Stimulated activated CD4-positive, alpha-beta T cell treated with anti-CD3 and anti-CD28 coated beads, Interleukin-4, amount 100 ng/mL, for 4 hours (primary cell): Measurements from ENCODE around the gene FILIP1L.
"Not testable (repeated sequence)": the region's sequence is repeated elsewhere in the genome, so short reads cannot be mapped to it uniquely, and the experiment has no call there.

Experiments used
- DNase-seq, 2 experiments: peaks; one replicate each; pipeline ENCODE4 v3.0.0-alpha.2; 2020

FILIP1L gene

DNA sequence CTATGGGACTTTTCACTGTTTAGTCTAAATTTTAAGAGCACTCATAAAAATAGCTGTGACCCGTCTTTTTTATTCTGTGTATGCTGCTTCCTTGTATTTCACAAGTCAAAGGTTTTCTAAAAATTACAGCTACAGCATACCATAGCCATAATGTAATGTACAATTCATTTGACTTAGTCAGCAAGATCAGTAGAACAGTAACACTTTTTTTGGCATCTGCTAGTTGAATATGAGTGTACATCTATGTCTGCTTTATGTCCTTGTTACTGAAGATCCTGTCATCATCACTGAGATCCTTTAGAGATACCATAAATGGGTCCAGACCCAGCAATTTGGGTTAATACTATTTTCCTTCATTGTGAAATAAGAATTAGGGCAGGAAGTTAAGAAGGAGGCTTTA is 254.5 kb downstream of the FILIP1L start:
- DNase-seq: no peak

GRCh38 chr3:99858469-99858868 is 255.8 kb downstream of the FILIP1L start:
- DNase-seq: no peak

DNA sequence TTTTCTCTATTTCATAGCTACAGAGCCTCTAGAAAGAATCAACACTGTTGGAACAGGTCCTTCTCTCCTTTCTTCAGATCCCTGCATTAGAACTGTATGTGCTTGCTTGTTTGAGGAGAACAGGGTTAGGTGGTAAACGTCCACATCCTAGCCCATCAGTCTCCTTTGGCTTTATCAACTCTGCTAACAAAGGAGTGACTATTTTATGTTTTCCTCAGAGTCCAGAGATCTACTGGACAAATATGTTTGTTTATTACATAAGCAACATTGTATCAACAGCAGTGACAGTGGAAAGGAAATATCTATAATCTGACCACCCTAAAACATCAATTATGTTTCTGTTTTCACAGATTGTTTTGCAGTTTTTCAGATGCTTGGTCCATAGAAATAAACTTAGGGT is 257.0 kb downstream of the FILIP1L start:
- no peak for DNase-seq

DNA sequence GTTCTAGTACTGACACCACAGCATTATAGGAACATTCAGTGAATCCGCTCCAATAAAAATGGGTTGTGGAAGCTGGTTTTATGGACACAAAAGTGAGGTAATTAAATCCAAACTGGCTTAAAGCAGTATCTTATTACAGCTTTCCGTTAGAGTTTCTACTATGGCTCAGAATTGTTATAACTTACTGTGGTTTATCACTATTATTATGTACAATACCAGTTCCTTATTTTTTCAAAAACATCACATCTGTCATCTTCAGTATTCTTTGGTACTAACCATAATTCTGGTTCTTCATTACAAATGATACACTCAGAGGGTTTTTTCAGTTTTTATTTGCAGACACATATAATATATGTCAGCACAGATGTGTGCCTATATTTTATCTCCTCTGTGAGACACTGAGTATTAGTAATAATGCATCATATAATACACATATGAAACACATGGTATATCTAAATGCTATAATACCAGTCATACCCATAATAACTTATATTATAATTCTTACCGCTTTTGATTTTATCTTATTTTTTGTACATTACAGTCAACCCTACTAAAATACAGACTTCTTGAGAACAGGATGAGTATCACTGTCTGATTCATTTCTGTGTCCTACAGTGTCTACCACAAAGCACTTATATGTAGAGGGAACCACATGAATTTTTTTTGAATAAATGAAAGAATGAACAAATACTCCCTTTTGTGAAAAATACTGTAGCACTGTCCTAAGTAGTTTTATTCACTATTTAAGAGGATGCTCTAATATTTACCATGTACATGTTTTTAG is 257.7 kb downstream of the FILIP1L start:
- no peak for DNase-seq

GRCh38 chr3:99855900-99856299 is 258.4 kb downstream of the FILIP1L start:
- no peak for DNase-seq

- no peak for DNase-seq
Measured at GRCh38 chr3:99854756-99855298, 259.5 kb downstream of the FILIP1L start.

- no peak for DNase-seq
Measured at GRCh38 chr3:99852851-99853250, 261.4 kb downstream of the FILIP1L start.

- no peak for DNase-seq
Measured at GRCh38 chr3:99851955-99852354, 262.3 kb downstream of the FILIP1L start.

DNA sequence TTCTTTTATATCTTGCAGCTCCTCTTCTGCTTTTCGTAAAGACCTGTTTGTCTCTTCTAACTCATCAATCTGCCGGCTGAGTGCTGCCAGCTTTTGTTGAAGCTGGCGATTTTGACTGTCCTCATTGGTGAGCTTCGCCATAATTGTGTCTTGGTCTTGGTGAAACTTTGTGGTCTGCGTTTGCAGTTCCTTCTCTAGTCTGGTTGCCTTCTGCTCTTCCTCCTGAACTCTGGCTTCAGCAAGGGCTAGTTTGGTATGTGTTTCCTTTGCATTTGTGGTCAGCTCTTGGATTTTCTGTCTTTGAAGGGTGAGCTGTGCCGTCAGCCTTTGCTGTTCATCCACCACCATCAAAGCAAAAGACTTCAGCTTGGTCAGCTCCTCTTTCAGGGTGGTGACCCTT is 263.7 kb downstream of the FILIP1L start:
- DNase-seq: no peak

GRCh38 chr3:99848433-99848832 is 265.9 kb downstream of the FILIP1L start:
- DNase-seq: no peak

DNA sequence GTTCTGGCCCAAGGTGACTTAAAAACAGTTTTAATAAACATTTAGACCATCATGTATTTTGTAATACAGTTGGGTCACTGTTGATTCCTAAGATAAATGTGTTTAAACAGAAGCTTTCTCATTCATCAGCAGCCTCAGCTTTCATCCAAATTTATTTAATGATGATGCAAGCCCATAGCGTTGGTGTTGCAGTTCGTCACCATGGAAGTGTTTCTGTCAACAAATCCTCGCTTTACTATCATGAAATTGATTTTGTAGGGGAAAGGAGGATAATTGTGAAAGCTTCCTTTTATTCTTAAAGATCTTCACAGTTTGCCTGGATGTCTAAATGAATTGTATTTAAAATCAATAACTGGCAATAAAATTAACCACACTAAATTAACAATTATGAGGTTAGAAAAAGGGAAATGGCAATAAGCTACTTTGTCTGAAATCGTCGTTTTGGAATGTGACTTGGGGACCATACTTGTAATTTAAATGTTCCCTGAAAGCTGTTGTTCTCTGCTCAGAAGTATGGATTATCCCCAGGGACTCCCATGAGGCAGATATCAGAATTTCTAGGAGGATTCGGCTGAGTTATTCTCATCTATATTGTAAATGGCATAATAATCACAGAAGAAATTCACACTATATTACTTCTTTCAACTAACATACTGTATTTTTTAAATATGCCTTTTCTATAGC is 267.7 kb downstream of the FILIP1L start:
- DNase-seq: no peak

DNA sequence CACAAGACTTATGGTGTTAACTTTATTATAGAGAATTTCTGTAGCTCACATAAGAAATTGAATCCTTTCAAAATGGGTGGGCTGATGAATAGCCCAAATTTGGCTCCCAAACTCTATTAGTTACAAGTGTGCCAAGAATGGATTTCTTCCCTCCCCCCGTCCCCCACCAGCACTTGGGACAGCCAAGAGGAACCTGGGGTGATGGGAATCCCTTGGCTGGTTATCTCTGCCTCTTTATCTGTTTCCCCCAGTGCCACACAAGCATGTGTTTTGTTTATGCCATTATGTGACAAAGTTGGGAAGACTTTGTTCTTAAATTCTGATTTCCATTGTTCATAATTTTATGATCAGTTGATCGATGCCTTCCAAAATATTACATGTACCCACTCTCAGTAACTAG is 268.3 kb downstream of the FILIP1L start:
- DNase-seq: no peak

DNA sequence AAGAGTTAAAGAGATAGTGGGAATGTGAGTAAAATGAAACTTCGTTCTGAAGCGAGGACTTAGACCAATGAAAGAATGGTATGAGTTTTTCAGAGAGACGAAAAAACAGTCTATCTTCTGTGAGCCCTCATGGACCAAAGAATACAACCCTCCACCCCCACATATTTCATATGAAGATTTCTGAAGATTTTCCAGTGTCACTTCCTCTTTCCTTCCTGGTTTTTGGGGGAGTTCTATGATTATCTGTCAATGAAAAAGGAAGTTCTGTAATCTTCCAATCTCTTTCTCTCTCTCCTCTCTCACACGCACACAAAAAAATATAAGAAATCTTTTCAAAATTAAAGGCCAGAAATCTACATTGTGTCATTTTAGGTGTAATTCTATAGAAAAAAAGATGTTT is 269.0 kb downstream of the FILIP1L start:
- no peak for DNase-seq

GRCh38 chr3:99843590-99844258 is 270.6 kb downstream of the FILIP1L start:
- DNase-seq: no peak

- no peak for DNase-seq
Measured at GRCh38 chr3:99842826-99843589, 271.3 kb downstream of the FILIP1L start.

DNA sequence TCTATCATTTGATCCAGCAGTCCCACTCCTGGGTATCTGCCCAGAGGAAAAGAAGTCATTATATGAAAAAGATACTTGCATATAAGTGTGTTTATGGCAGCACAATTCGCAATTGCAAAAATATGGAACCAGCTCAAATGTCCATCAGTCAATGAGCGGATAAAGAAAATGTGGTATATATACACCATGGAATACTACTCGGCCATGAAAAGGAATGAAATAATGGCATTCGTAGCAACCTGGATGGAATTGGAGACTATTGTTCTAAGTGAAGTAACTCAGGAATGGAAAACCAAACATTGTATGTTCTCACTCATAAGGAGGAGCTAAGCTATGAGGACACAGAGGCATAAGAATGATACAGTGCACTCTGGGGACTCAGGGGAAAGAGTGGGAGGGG is 272.4 kb downstream of the FILIP1L start:
- not testable (repeated sequence) for DNase-seq

DNA sequence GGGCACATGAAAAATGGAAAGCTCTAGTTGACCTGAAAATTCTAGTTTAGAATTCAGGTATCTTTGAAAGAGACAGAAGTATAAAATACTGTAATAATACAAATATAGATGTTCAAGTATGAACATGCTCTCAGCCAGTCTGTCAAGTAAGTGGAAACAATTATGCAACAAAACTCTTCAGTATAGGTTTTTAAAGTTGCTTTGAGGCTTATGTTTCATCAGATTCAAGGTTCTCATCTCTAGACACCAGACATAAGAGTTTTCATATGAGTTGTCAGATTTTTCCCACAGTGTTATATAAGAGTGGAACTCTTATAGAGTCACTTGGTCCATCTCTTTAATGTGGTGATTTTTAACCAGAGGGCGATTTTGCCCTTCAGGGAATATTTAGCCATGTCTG is 274.7 kb downstream of the FILIP1L start:
- DNase-seq: no peak

GRCh38 chr3:99838755-99839154 is 275.5 kb downstream of the FILIP1L start:
- DNase-seq: no peak

- no peak for DNase-seq
Measured at GRCh38 chr3:99837715-99838114, 276.6 kb downstream of the FILIP1L start.

GRCh38 chr3:99836681-99837080 is 277.6 kb downstream of the FILIP1L start:
- DNase-seq: no peak

DNA sequence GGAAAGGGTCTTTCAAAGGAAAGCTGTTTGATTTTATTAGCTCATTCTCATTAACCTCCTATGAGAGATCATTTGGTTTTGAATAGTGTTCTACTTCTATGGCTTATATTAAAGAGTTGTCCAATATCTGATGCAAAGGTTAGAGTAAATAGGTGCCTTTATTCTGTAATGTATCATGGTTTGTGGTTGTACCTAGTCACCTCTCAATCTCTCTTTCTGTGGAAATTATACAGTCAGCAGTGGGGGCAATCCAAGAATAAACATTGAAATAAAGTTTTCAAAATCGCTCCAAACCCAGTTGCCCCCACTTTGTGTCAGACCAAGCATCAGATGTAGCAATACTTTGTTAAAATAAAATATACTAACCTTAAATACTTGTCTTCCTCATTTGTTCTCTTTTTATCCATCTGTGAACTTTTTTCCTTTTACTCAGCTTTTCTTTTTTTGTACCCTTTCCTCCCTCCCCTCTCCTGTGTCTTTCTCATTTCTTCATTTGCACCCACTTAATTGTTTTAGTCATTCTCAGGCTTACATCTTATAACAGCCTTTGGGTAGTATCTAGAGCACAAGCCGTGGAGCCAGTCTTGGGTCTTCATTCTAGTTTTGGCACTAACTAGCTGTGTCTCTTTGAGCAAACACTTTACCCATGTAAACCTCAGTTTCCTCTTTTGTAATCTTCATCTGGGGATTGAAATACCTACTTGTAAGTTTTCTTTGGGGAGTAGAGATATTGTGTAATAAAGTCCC is 279.9 kb downstream of the FILIP1L start:
- DNase-seq: no peak

DNA sequence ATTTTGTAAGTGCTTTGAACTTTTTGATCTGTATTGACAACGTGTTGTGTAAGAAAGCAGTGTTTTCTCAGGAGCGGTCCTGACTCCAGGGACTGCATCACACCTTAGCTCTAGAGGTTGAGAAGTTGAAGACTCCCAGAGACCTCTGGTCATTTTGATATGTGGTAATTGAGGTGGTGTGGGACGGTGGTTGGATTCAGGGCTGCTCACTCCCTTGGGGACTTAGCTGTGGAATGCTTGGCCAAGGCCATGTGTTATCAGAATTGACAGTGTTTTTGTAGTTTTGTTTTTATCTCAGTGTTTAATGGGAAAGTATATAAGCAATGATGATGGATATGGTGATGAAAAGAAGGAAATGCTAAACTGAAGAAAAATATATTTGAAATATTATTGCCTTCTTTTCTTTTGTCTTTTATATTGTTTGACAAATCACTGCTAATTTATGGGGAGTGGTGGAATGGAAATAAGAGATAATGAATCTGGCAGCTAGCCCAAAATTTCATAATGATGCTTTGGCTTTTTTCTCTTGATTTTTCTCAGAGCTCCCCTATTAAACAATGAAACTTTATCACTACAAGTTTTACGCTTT is 280.6 kb downstream of the FILIP1L start:
- no peak for DNase-seq
